ENCODE data around the gene ARNT2. TPM values are rescaled to one million over a fixed set of nuclear protein-coding genes. Genes with fewer than 3 reads are reported as not detected.

ARNT2 gene
- total RNA-seq = 0.78 and 1.0 TPM in 2 replicates

DNA sequence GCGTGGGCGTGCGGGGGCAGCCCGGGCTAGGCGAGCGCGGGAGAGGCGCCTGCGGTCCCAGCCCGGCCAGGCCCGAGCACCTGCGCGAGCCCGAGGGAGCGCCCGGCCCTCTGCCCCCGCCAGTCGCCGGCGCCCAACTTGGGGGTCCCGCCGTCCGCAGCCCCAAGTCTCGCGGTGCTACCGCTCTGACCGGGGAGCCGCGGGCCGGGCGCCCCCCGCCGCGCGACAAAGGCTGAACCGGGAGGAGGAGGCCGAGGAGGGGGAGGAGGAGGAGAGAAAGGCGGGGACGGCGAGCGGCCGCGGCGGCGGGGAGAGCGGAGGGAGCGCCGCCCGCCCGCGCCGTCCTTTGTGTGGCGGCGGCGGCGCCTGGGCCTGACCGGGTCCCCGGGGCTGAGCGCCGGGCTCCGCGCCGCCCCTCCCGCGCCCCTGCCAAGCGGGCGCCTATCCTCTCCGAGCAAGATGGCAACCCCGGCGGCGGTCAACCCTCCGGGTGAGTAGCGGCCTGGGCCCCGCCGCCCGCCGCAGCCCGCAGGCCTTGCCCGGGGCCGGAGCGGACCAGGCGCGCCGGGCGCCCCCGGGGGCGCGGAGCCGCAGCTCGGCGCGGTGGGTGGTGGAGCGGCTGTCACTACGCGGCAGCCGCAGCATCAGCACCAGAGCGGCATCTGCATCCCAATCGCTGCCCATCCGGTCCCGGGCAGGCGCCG, at the start of gene ARNT2:
Gene ARNT2 (plus strand): TSS at position 326 of the 704 bp plus-strand sequence. CDS start 134 bp downstream, at position 460.

Other genes starting within 250 kb of the ARNT2 start
- gene CTXND1, start 152.2 kb upstream of the ARNT2 start, total RNA-seq = 0.05 TPM in 1 of 2 replicates, not detected in the other

Data from airway epithelial cell (primary cell).